Bronchial epithelial cell (primary cell): Measurements from ENCODE around the gene CEP95. TPM values are rescaled to one million over a fixed set of nuclear protein-coding genes. Genes with fewer than 3 reads are reported as not detected.
"Not testable (repeated sequence)": the region's sequence is repeated elsewhere in the genome, so short reads cannot be mapped to it uniquely, and the experiment has no call there.

Experiments
- DNase-seq: peaks from one replicate; pipeline ENCODE4 v3.0.0-alpha.2; 2010; ENCODE audit warnings: low read depth
- FAIRE-seq: peaks from 2 replicates; lab custom pipeline; 2011; peaks lifted over from hg19 to GRCh38; lab: Jason Lieb, UNC
- H3K27me3 ChIP-seq: 2 replicates; pipeline ENCODE4 v1.5.1; 2011; ENCODE audit warnings: low read length; ENCODE audit not compliant: control insufficient read depth, insufficient read depth
- H3K36me3 ChIP-seq: 2 replicates; pipeline ENCODE4 v1.5.1; 2011; ENCODE audit warnings: low read length; ENCODE audit not compliant: control insufficient read depth, insufficient read depth
- H3K4me3 ChIP-seq: 2 replicates; pipeline ENCODE4 v1.5.1; 2011; ENCODE audit warnings: mild to moderate bottlenecking, low read depth, low read length, control low read depth
- total RNA-seq: library from RNA; depleted of rRNA; stranded (reverse); fragments of >200 nt; gene quantifications from 2 replicates; pipeline ENCODE4 v1.2.1, GENCODE V29; 2014
- TF ChIP-seq, protein P1 (sequence below): IDR thresholded peaks from 2 replicates; pipeline ENCODE4 v1.5.1; 2011; ENCODE audit warnings: mild to moderate bottlenecking, moderate library complexity, low read length, control low read depth, inconsistent platforms; ENCODE audit not compliant: insufficient read depth, severe bottlenecking

Gene CEP95
- total RNA-seq, 1 donor from 2014 or later: 21.1 TPM

DNA sequence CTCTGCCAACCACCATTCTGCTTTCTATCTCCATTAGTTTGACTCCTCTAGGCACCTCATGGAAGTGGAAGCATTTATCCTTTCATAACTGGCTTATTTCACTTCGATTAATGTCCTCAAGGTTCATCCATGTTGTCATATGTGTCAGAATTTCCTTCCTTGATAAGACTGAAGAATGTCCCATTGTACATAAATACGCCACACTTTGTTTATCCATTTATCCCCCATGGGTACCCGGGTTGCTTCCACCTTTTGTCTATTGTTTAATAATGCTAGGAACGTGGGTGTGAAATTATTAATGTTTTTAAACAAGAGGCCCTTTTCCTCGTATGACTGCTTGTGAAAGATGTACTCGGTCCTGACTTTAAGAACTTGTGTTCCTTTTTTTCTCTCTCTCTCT, 45.0 kb upstream of the CEP95 start:
- FAIRE-seq (no peak), DNase-seq (no peak)
- no peak overlapping the region for H3K4me3 ChIP-seq
- H3K27me3 ChIP-seq: no peaks in the 10 kb centered on the region
- no peaks in the 10 kb centered on the region for H3K36me3 ChIP-seq
- TF ChIP-seq, protein P1, sequence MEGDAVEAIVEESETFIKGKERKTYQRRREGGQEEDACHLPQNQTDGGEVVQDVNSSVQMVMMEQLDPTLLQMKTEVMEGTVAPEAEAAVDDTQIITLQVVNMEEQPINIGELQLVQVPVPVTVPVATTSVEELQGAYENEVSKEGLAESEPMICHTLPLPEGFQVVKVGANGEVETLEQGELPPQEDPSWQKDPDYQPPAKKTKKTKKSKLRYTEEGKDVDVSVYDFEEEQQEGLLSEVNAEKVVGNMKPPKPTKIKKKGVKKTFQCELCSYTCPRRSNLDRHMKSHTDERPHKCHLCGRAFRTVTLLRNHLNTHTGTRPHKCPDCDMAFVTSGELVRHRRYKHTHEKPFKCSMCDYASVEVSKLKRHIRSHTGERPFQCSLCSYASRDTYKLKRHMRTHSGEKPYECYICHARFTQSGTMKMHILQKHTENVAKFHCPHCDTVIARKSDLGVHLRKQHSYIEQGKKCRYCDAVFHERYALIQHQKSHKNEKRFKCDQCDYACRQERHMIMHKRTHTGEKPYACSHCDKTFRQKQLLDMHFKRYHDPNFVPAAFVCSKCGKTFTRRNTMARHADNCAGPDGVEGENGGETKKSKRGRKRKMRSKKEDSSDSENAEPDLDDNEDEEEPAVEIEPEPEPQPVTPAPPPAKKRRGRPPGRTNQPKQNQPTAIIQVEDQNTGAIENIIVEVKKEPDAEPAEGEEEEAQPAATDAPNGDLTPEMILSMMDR: no peak

DNA sequence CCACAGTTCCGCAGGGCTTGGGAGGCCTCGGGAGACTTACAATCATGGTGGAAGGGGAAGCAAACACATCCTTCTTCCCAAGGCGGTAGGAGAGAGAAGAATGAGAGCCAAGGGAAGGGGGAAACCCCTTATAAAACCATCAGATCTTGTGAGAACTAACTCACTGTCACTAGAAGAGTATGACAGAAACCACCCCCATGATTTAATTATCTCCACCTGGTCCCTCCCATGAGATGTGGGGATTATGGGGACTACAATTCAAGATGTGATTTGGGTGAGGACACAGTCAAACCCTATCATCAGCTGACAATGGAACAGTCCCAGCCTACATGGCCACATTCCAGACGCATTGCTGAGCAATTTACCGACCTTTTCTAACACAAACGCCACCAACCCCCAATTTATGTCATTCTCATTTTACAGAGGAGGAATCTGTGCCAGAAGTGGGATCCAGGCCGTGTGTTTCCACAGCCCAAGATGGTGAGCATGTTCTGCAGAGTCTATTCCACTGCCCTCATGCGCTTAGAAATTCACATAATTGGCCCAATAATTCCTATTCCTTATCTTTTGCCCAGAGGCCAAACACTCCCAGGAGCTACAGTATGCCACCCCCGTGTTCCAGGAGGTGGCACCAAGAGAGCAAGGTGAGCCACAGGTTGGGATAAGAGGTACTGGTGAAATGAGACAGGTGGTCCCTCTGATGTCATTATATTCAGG, 40.6 kb upstream of the CEP95 start:
- Histone ChIP-seq H3K4me3 (no peak overlapping the region), H3K36me3 (no peaks in the 10 kb centered on the region), H3K27me3 (no peaks in the 10 kb centered on the region)
- DNase-seq (no peak), FAIRE-seq (no peak)
- TF ChIP-seq, protein P1: no peak

DNA sequence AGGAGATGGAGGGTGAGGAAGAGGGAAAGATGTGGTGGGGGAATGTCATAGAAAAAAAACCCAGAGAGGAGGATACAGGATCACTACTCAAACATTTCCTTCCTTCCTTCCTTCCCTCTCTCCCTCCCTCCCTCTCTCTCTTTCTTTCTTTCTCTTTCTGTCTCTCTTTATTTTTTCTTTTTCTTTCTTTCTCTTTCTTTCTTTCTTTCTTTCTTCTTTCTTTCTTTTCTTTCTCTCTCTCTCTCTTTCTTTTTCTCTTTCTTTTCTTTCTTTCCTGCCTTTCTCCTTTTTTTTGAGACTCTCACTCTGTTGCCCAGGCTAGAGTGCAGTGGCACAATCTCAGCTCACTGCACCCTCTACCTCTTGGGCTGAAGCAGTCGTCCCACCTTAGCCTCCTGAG, 39.9 kb upstream of the CEP95 start:
- not testable (repeated sequence) for H3K4me3 ChIP-seq, H3K27me3 ChIP-seq, DNase-seq, FAIRE-seq, H3K36me3 ChIP-seq

DNA sequence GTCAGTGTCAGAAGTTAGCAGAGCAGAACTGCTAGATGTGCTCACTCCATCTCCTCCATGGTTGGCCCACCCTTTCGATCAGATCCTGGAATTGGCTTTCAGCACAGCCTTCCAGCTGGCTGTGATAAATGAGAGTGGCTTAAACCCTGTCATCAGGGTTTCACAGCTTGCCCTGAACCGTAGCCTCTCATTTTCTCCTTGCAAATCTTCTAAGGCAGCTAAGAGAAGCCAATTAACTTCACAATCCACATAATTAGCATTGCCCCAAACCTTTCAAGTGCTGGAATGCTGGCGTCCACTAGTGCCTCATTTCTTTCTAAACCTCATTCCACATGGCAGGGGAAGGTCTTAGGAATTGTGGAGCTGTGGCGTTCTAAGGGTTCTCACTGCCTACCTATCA, 36.2 kb upstream of the CEP95 start:
- FAIRE-seq (no peak), DNase-seq (no peak)
- Histone ChIP-seq H3K36me3 (no peaks in the 10 kb centered on the region), H3K27me3 (no peaks in the 10 kb centered on the region), H3K4me3 (no peak overlapping the region)
- TF ChIP-seq, protein P1: no peak

- DNase-seq: no peak
- no peaks in the 10 kb centered on the region for H3K36me3 ChIP-seq
- no peak overlapping the region for H3K4me3 ChIP-seq
- H3K27me3 ChIP-seq: no peaks in the 10 kb centered on the region
- TF ChIP-seq, protein P1: no peak
- FAIRE-seq: no peak
Observed at GRCh38 chr17:64471440-64471839, 35.3 kb upstream of the CEP95 start.

DNA sequence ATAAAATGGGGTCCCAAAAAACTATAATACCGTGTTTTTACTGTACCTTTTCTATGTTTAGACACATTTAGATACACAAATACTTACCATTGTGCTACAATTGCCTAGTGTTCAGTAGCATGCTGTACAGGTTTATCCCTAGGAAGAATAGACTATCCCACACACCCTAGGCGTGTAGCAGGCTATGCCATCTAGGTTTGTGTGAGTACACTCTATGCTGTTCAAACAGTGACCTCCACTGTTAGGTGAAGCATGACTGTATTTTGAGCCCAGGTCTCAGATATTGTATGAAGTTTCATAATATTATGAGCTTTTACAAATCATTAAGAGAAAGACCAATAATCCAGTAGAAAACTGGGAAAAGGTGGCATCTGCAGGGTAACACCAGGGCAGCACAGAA, 34.2 kb upstream of the CEP95 start:
- Histone ChIP-seq H3K36me3 (no peaks in the 10 kb centered on the region), H3K4me3 (no peak overlapping the region), H3K27me3 (no peaks in the 10 kb centered on the region)
- TF ChIP-seq, protein P1: no peak
- FAIRE-seq (no peak), DNase-seq (no peak)
